Hematopoietic multipotent progenitor cell treated with erythropoietin and hydrocortisone succinate and interleukin-3 and kit ligand, for 17 days (in vitro differentiated cells): ENCODE results near the gene TTLL10.

Experiments
- DNase-seq: peaks from one replicate; pipeline ENCODE4 v3.0.0-alpha.2; 2015; ENCODE audit warnings: low spot score

Gene TTLL10

DNA sequence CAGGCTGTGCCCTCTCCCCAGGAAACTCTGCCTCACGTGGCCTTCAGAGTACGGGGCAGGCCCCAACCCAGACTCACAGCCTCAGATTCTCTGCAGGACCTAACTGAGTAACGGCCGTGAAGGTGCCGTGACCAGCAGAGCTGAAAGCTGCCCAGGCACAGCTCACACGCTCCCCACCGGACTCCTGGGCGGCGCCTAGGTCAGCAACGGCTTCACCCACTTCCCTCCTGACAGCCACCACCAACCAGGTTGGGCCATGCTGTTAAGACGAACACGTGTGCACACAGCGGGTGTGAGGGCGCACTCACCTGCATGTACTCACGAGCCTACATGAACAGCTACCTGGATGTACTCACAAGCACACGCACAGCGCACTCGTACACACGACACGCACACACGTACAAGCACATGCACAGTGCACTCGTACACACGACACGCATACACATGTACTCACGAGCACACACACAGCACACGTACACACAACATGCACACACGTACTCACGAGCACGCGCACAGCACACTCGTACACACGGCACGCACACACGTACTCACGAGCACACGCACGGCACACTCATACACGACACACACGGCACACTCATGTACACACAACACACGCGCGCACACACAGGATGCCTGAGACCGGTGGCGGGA lies 49.0 kb downstream of the TTLL10 start:
- DNase-seq, result no peak

GRCh38 chr1:1223321-1223720 lies 49.6 kb downstream of the TTLL10 start:
- no peak for DNase-seq

DNA sequence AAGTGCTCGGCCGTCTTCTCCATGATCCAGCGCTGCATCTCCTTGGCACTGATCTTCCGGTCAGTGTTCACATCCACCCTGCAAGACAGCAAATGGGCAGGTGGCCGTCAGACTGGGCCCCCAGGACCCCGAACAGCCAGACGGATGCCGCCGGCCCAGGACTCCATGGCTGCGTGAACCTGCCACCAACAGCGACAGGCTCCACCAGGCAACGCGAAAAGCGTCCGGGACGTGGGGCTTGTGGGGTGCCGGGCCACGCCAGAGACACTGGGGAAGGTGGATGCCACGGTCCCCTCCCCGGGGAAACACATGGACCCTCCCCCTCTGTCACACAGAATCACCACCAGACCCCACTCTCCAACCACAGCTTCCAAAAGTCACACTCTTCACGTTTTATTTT lies 50.2 kb downstream of the TTLL10 start:
- no peak for DNase-seq

- DNase-seq, result no peak
Measured at GRCh38 chr1:1225238-1225845, 51.7 kb downstream of the TTLL10 start.

GRCh38 chr1:1225913-1226312 lies 52.2 kb downstream of the TTLL10 start:
- DNase-seq, result no peak

- DNase-seq, result no peak
Measured at GRCh38 chr1:1226566-1227362, 53.1 kb downstream of the TTLL10 start.

GRCh38 chr1:1227386-1227785 lies 53.7 kb downstream of the TTLL10 start:
- DNase-seq, result no peak

- no peak for DNase-seq
Measured at GRCh38 chr1:1228187-1228586, 54.5 kb downstream of the TTLL10 start.

GRCh38 chr1:1228596-1229321 lies 55.1 kb downstream of the TTLL10 start:
- no peak for DNase-seq

GRCh38 chr1:1229770-1230169 lies 56.1 kb downstream of the TTLL10 start:
- no peak for DNase-seq

- peak; percentile 15 for DNase-seq
Measured at GRCh38 chr1:1230656-1231399, 57.1 kb downstream of the TTLL10 start.

DNA sequence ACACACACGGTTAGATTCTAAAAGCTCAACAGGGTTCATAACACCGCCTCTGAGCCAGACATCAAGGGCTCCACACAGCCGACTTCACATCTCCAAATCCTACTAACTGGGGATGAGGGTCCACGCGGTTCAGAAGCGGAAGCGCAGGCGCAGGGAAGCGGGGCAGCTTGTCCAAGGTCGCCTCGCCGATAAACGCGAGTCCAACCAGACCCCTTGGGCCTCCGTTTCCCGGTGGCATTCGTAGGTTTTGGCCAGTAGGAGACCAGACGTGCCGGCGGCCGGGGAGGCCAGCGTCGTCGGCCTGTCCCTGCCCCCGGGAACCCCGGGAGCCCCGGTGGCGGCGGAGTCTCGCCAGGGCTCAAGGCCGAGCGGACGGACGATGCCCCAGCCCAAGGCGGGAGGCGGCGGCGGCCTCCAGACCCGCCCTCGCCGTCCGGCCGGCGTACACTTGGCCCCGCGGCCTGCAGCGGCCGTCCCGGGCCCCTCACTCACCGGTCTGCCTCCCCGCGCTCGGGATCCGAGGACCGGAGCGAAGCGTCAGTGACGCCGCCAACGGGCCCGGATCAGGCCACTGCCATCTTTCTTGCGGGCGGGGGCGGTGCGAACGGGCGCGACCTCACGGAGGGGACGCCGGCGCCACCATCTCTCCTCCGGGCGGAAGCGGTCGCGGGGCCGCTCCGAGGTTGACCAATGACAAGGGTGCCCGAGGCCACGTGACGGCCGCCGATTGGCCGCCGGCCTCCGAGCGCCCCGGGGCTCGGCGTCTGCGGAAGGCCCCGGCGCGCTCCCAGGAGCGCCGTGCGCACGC lies 57.9 kb downstream of the TTLL10 start, which contains the start of gene SDF4:
SDF4 (minus strand) TSS at position 602 of the 808 bp plus-strand sequence. CDS start 3,229 bp downstream, outside the sequence.
- peak; percentile 98 for DNase-seq

GRCh38 chr1:1232208-1232795 lies 58.6 kb downstream of the TTLL10 start, which contains the start of gene B3GALT6:
Gene B3GALT6 (plus strand): TSS chr1:1232237. CDS start chr1:1232279, 42 bp downstream.
- DNase-seq, result no peak

DNA sequence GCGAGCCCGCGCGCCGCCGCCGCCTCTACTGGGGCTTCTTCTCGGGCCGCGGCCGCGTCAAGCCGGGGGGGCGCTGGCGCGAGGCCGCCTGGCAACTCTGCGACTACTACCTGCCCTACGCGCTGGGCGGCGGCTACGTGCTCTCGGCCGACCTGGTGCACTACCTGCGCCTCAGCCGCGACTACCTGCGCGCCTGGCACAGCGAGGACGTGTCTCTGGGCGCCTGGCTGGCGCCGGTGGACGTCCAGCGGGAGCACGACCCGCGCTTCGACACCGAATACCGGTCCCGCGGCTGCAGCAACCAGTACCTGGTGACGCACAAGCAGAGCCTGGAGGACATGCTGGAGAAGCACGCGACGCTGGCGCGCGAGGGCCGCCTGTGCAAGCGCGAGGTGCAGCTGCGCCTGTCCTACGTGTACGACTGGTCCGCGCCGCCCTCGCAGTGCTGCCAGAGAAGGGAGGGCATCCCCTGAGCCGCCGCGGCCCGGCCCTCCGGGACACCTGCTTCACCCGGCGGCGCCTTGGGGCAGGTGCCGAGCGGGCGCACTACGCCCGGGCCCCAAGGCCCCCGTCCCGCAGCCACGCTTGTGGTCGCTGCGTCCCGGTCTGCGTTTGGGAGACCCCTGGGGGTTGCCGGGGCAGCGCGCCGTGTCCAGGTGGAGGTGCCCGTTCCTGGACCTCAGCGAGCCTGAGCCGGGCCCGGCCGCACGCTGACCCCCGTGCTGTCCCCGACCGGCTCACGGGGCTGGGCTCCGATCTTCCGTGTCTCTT lies 59.3 kb downstream of the TTLL10 start:
- no peak for DNase-seq

DNA sequence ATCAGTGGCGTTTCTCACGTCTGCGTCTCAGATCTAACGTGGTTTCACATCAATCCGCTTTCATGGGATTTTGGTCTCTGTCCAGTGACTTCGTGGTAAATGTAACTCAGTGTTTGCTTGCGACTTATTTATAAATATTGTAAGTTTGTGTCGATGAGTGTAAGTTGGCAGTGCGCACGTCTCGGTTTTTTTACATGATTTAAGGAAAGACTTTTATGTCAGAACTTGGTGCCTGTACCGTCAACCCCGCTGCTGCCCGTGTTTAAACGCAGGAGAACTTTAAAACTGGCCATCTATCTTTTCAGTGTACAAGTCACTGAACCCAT lies 59.9 kb downstream of the TTLL10 start:
- DNase-seq, result no peak

DNA sequence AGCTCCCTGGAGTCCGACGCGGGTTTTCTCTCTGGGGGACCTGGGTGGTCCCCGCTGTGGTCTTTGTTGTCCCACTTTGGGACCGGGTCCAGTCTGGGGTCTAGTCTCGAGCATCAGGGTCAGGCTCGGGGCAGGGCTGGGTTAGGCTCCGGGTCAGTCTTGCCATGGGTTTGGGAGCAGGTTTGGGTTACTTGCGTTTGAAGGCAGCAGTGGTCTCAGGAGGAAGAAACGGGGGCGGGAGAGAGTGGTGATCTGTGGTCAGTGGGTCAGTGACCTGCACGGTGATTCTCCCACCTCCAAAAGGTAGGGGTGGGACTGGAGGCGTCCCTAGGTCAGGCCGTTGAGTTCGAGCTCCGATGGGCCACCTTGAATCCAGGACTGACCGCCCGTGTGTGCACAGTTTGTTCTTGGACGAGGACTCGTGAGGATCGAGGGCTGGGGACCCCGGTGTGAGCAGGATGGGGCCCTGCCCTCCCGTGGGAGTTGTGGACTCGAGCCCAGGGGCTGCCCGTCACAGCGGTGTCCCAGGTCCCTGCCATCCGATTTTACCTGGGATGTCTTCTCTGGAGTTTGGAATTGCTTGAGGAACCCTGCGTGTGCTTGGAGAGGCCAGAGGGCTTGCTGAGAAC lies 60.6 kb downstream of the TTLL10 start:
- DNase-seq, result no peak

DNA sequence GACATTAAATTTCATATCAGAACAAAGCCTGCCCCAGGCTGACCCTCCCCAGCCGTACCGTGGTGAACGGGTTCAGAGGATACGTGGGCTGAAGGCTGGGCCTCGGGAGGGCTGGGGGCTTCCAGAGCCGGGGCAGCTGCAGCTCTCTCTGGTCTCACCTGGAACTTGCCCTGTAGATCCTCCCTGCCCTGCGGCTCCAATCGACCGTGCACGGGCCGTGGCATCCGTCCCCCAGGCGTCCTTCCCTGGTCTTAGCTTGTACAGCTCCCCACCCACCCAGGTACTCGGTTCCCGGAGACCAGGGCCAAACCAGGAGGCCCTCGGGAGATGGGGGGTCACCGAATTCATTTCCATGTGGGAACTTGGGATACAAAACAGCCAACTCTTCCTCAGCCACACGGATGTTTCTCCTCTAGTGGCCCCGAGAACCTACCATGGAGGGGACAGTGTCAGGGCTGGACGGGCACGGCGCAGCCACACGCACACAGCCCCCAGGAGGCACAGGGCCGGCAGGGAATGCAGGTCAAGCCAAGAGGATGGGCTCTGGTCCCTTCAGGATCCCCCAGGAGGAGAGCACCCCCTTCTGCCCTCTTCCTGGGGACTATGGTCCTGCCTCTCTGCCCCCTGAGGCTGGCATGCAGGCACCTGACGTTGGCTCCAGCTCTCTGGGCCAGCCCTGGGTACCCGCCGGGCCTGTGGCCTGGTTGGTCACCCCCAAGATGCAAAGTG lies 61.5 kb downstream of the TTLL10 start:
- no peak for DNase-seq

DNA sequence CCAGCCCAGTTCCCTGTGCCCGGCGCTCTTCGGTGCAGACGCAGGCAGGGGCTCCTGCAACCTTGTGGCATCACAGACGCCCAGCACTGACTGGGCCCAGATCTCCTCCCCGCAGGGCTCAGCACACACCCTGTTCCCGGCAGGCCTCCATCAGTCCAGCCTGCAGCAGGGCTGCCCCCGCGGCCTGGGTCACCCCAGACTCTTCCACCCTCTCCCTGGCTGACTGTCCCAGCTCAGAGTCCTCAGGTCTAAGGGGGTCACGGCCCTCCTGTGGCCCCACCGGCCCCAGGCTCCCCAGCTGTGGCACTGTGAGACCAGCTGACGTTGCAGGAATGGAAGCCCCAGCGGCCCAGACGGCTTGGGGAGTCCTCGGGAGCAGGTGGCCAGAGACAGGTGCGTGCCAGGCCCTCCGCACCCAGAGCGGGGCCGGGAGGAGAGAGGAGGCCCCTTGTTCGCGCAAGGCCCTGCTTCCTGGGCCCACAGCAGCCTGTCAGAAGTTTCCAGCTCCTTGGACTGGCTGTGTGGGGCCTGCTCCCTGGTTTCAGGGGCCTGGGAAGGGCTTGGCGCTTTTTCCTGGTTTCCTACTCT lies 62.6 kb downstream of the TTLL10 start:
- no peak for DNase-seq
